Activated CD8-positive, alpha-beta T cell treated with anti-CD3 and anti-CD28 coated beads for 36 hours (primary cell): ENCODE measurements around the gene CDH9. TPM values are rescaled to one million over a fixed set of nuclear protein-coding genes. Genes with fewer than 3 reads are reported as not detected.

Experiments
- ATAC-seq: fragments of 200-7000 bp; cut with Tn5 transposase; one replicate; pipeline ENCODE4 v1.10.0; 2021; ENCODE audit warnings: mild to moderate bottlenecking, moderate library complexity
- CTCF ChIA-PET: fragments of 350-600 bp; sonication (Branson Sonifier 250); formaldehyde crosslinking; loops from one replicate; lab custom pipeline; 2021; ENCODE audit warnings: antibody characterized with exemption; lab: Charles Lee
- POLR2A ChIA-PET: fragments of 350-600 bp; sonication (Branson Sonifier 250); formaldehyde crosslinking; loops from one replicate; lab custom pipeline; 2021; ENCODE audit warnings: antibody characterized with exemption; lab: Charles Lee
- DNase-seq: peaks from one replicate; pipeline ENCODE4 v3.0.0-alpha.2; 2020
- H3K27ac Mint-ChIP-seq: one replicate; pipeline ENCODE4 v1.8.0; 2021; ENCODE audit warnings: mild to moderate bottlenecking, mixed read lengths
- H3K27me3 Mint-ChIP-seq: one replicate; pipeline ENCODE4 v1.8.0; 2021; ENCODE audit warnings: mixed read lengths
- H3K36me3 Mint-ChIP-seq: one replicate; pipeline ENCODE4 v1.8.0; 2021; ENCODE audit warnings: low read depth, mixed read lengths
- H3K4me1 Mint-ChIP-seq: one replicate; pipeline ENCODE4 v1.8.0; 2021; ENCODE audit warnings: low read depth, mixed read lengths
- H3K4me3 Mint-ChIP-seq: one replicate; pipeline ENCODE4 v1.8.0; 2021; ENCODE audit warnings: mild to moderate bottlenecking, moderate library complexity, mixed read lengths
- H3K9me3 Mint-ChIP-seq: one replicate; pipeline ENCODE4 v1.8.0; 2021; ENCODE audit warnings: mixed read lengths
- CTCF ChIP-seq: fragments of 200-600 bp; IDR thresholded peaks from one replicate; pipeline ENCODE4 v1.8.0; 2022; ENCODE audit warnings: antibody characterized with exemption, mild to moderate bottlenecking
- intact Hi-C: fragments of 100-400 bp; cut with micrococcal nuclease; formaldehyde crosslinking; loops from one replicate; pipeline ENCODE4 v1.10.0; 2022
- total RNA-seq, 2 experiments: library from RNA; stranded (reverse); gene quantifications; one replicate each; pipeline ENCODE4 v1.2.3, GENCODE V29; 2021

The CDH9 gene
- total RNA-seq, 2 experiments from 2014 or later, result not detected

- no peaks in the 10 kb centered on the region for H3K27me3 Mint-ChIP-seq
- CTCF ChIA-PET, result no interaction called here
- no peaks in the 10 kb centered on the region for H3K36me3 Mint-ChIP-seq
- ATAC-seq (no peak), DNase-seq (no peak)
- no peak for TF ChIP-seq CTCF
- peaks cover 4% of the 10 kb centered on the region for H3K9me3 Mint-ChIP-seq
- no peak overlapping the region for H3K27ac Mint-ChIP-seq
- POLR2A ChIA-PET, result no interaction called here
- H3K4me3 Mint-ChIP-seq, result no peak overlapping the region
- intact Hi-C loops, result no loop called here
- no peaks in the 10 kb centered on the region for H3K4me1 Mint-ChIP-seq
Observed at GRCh38 chr5:27021471-27021870, 16.9 kb downstream of the CDH9 start.

GRCh38 chr5:27020973-27021372, 17.4 kb downstream of the CDH9 start:
- Mint-ChIP-seq H3K36me3 (no peaks in the 10 kb centered on the region), H3K4me1 (no peaks in the 10 kb centered on the region), H3K9me3 (peaks cover 4% of the 10 kb centered on the region), H3K4me3 (no peak overlapping the region), H3K27ac (no peak overlapping the region), H3K27me3 (no peaks in the 10 kb centered on the region)
- intact Hi-C loops, result no loop called here
- POLR2A ChIA-PET, result no interaction called here
- no peak for DNase-seq
- CTCF ChIA-PET, result no interaction called here
- TF ChIP-seq CTCF, result no peak
- ATAC-seq, result no peak

GRCh38 chr5:27015758-27016157, 22.6 kb downstream of the CDH9 start:
- intact Hi-C loops, result no loop called here
- ChIA-PET CTCF (no interaction called here), POLR2A (no interaction called here)
- ATAC-seq (no peak), DNase-seq (no peak)
- TF ChIP-seq CTCF, result no peak
- no peak overlapping the region for H3K4me3 Mint-ChIP-seq
- H3K36me3 Mint-ChIP-seq, result no peaks in the 10 kb centered on the region
- H3K27ac Mint-ChIP-seq, result no peak overlapping the region
- H3K9me3 Mint-ChIP-seq, result peaks cover 1% of the 10 kb centered on the region
- H3K4me1 Mint-ChIP-seq, result no peaks in the 10 kb centered on the region
- no peaks in the 10 kb centered on the region for H3K27me3 Mint-ChIP-seq

GRCh38 chr5:27011274-27011673, 27.1 kb downstream of the CDH9 start:
- no peak for DNase-seq
- H3K27me3 Mint-ChIP-seq, result no peaks in the 10 kb centered on the region
- TF ChIP-seq CTCF, result no peak
- H3K4me3 Mint-ChIP-seq, result no peak overlapping the region
- intact Hi-C loops, result no loop called here
- ATAC-seq, result no peak
- H3K4me1 Mint-ChIP-seq, result no peaks in the 10 kb centered on the region
- ChIA-PET CTCF (no interaction called here), POLR2A (no interaction called here)
- no peak overlapping the region for H3K27ac Mint-ChIP-seq
- no peaks in the 10 kb centered on the region for H3K36me3 Mint-ChIP-seq
- peaks cover 1% of the 10 kb centered on the region for H3K9me3 Mint-ChIP-seq

DNA sequence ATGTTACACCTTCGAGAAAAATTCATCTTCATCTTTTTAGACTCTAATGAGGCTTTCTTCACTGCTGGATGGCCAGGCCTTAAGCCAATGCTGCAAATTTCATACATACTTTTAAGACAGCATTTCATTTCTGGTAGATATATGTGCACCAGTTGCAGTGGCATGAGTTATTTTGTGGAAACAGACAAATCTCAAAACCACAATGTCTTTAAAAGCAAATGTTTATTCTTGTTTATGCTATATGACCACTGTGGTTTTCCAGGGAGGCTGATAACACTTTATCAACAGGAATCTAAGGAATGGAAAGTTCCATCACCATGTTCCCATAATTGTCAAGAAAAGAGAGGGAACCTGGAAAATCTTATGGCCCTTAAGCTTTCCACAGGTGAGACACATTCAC, 27.7 kb downstream of the CDH9 start:
- Mint-ChIP-seq H3K4me3 (no peak overlapping the region), H3K4me1 (no peaks in the 10 kb centered on the region), H3K27ac (no peak overlapping the region), H3K27me3 (no peaks in the 10 kb centered on the region), H3K9me3 (peaks cover 1% of the 10 kb centered on the region), H3K36me3 (no peaks in the 10 kb centered on the region)
- TF ChIP-seq CTCF, result no peak
- intact Hi-C loops, result no loop called here
- POLR2A ChIA-PET, result no interaction called here
- no peak for ATAC-seq
- no peak for DNase-seq
- CTCF ChIA-PET, result no interaction called here
